CD4-positive, alpha-beta T cell treated with Interleukin-4 for 4 hours (primary cell): ENCODE data around the gene CACNA1S.

Source experiments
- DNase-seq: peaks from one replicate; pipeline ENCODE4 v3.0.0-alpha.2; 2020

Gene CACNA1S

GRCh38 chr1:201007481-201007880 is 104.7 kb downstream of the CACNA1S start:
- no peak for DNase-seq

DNA sequence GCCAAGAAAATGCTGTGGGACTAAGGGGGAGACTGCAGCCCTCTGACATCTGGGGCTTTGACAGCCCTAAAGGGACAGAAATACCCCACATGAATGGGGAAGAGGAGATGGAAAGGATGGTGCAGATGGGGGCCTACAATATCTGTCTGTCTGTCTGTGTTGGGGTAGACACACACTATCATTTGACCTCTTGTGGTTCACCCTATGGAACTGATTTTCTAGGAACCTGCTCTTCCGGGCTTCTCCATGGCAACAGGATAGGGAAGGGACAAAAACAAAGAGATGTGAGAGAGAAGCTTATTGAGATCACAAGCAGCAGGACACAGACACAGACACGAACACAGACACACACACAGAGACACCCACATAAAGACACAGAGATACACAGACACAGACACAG is 105.8 kb downstream of the CACNA1S start:
- DNase-seq = no peak

DNA sequence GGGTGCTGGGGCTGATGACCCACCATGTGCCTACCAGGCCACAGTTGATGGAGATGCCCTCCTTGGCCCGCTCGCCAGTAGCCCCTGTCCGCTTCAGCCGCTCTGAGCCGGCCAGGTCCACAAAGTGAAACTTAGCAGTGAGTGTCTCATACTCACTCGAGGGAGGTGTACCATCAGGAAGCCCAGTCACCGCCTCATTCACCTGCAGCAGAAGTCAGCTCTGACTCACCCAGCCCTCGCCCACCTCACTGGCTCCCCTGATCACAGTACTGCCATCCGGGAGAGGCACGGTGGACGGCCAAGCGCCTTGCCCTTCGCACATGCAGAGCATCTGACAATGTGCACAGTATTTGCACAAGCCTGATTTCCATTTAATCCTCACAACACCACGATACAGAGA is 107.5 kb downstream of the CACNA1S start:
- no peak for DNase-seq

DNA sequence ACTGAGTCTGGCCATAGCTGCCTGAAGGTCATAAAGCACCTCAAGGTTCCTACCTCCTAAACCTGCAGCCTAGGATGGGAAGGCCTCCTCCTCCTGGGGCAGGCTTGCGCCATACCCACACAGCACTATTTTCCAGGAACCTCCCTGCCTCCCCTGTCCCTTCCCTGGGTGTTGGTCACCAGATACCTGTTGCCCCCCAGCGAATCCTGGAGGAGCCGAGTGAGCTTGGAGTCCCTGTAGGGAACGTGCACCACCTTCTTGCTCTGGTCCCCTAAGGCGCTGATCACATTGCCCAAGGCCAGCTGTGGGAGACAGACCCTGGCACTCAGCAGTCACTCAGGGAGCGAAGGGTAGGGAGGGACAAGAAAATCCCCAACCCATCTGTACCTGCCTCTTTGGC is 108.1 kb downstream of the CACNA1S start:
- DNase-seq = no peak

DNA sequence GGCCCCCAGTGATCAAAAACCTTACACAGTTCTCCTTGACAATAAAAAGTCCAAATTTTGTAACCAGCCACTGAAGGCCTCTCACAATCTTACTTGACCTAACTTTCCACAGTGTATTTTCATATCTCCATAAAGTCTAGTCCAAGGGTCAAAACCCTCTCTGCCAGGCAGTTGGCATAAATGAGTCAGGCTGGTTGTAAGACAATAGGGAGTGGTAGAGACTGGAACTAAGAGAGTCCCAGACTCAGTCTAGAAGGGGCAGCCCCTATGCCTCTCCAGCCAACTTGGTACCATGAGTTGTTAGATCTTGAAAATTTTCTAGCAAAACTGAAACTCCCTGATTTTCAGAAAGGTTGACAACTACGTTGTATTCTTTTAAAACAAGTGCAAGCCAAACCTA is 109.7 kb downstream of the CACNA1S start:
- DNase-seq = no peak

GRCh38 chr1:201001962-201002361 is 110.3 kb downstream of the CACNA1S start:
- no peak for DNase-seq

- no peak for DNase-seq
Observed at GRCh38 chr1:201000391-201000790, 111.8 kb downstream of the CACNA1S start.

- no peak for DNase-seq
Observed at GRCh38 chr1:200999667-201000066, 112.6 kb downstream of the CACNA1S start.

GRCh38 chr1:200998323-200998722 is 113.9 kb downstream of the CACNA1S start:
- no peak for DNase-seq

GRCh38 chr1:200992382-200993048 is 119.7 kb downstream of the CACNA1S start:
- no peak for DNase-seq

- DNase-seq = no peak
Observed at GRCh38 chr1:200991097-200991614, 121.1 kb downstream of the CACNA1S start.

DNA sequence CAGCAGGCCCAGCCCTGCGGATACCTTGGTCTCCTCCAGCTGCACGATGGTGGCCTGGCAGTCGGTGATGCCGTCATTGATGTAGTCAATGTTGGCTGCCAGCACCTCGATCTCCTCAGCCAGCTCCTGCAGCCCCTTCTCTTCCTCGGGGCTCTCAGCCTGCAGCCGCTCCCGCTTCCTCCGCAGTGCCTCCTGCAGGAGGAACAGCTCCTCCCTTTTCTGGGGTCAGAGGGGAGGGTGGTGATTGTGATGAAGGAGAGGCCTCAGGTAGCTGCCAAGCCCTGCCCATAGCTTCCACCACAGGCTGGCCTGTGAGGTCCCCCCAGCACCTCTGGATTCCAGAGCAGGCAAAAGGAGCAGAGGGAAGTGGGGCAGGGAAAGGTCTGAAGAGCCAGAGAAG is 122.1 kb downstream of the CACNA1S start:
- no peak for DNase-seq
